ENCODE measurements around the gene APOA4. TPM values are rescaled to one million over a fixed set of nuclear protein-coding genes. Genes with fewer than 3 reads are reported as not detected.
"Not testable (repeated sequence)": the region's sequence is repeated elsewhere in the genome, so short reads cannot be mapped to it uniquely, and the experiment has no call there.

The APOA4 gene
- total RNA-seq, 1 experiment from 2014 or later: not detected

DNA sequence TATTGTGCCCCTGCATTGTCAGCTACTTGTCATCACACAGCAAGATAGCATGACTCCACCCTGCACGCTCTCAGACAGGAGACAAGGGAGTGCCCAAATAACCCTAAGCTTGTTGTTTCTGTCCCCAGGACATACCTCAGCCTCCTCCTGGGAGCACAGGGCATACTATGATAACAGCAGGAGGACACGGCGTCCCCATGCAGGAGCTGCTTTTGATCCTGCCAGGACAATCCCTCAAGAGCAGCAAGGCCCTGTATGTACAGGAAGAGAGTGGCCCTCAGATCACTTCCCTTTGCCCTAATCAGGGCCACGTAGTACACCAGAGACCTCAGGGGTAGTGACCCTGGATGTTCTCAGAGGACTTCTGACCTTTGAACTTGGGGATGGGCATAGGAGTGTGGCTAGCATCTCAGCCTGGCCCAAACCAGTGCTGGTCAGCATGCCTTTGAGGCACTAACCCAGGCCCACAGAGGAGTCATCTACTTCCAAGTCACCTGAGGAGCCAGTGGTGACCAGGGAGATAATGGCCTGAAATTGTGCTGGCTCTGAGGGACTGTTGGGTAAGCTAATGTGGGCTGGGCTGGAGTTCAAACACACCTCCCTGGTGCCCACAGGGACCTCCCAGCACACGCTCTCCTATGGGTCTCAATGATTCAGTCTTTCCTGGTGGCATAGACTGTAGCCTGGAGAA is 9.2 kb downstream of the APOA4 start:
- Histone ChIP-seq H3K4me1 (replicated peaks) (no peaks in the 10 kb centered on the region), H3K27ac (no peak overlapping the region), H3K36me3 (no peaks in the 10 kb centered on the region), H3K9me3 (replicated peaks) (no peaks in the 10 kb centered on the region), H3K27me3 (replicated peaks) (no peaks in the 10 kb centered on the region), H3K4me3 (no peak overlapping the region)
- DNase-seq (ENCODE audit: low read depth in 1 of 2, low spot score in 2 of 2): no peak

DNA sequence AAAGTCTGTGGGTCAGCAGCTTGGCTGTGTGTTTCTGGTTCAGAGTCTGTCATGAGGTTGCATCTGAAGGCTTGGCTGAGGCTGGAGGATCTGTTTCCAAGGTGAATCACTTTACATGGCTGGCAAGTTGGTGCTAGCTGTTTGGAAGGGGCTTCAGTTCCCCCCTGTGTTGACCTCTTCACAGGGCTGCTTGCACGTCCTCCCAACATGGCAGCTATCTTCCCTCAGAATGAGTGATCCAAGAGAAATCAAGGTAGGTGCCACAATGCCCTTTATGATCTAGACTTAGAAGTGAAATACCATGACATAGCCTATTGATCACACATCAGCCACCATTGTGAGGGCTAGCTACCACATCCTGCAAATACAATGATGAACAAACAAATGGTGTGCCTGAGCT is 9.9 kb downstream of the APOA4 start:
- no peak for DNase-seq (ENCODE audit: low read depth in 1 of 2, low spot score in 2 of 2)
- Histone ChIP-seq H3K4me1 (replicated peaks) (no peaks in the 10 kb centered on the region), H3K27me3 (replicated peaks) (no peaks in the 10 kb centered on the region), H3K4me3 (no peak overlapping the region), H3K36me3 (no peaks in the 10 kb centered on the region), H3K9me3 (replicated peaks) (no peaks in the 10 kb centered on the region), H3K27ac (no peak overlapping the region)

DNA sequence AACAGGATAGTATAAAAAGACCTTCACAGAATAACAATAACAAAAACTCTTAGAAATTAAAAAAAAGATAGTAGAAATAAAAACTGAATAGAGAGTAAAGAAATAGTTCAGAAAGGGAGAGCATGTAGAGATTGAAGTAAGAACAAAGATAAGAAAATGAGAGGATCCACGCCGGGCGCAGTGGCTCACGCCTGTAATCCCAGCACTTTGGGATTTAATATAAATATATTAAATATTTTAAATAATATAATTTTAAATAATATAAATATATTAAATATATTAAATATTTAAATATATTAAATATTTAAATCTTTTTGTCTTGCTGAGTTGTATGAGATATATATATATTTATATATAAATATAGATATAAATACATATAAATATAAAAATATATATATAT is 11.0 kb downstream of the APOA4 start:
- no peaks in the 10 kb centered on the region for H3K27me3 ChIP-seq (replicated peaks)
- H3K9me3 ChIP-seq (replicated peaks): no peaks in the 10 kb centered on the region
- no peak for DNase-seq (ENCODE audit: low read depth in 1 of 2, low spot score in 2 of 2)
- no peaks in the 10 kb centered on the region for H3K4me1 ChIP-seq (replicated peaks)
- H3K36me3 ChIP-seq: no peaks in the 10 kb centered on the region
- no peak overlapping the region for H3K27ac ChIP-seq
- no peak overlapping the region for H3K4me3 ChIP-seq

DNA sequence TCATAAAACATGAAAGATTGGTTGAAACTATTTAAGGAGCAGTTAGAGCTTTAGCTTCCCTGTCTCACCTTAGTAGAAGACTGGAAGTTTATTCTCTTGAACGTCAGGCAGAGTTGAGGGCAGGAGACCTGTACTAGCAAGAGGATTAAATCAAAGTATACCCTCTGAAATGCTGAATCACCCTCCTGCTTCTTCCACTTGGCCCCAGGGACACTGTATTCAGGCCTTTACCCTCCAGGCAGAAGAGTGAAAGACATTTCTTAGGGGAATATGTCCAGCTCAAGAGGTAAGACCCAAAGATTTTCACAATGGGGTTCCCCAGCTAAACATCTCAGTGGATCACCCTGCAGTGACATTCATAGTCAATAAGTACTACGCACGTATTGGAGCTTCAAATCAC is 11.9 kb downstream of the APOA4 start:
- no peak overlapping the region for H3K27ac ChIP-seq
- no peak overlapping the region for H3K4me3 ChIP-seq
- no peaks in the 10 kb centered on the region for H3K27me3 ChIP-seq (replicated peaks)
- no peaks in the 10 kb centered on the region for H3K36me3 ChIP-seq
- no peak for DNase-seq (ENCODE audit: low read depth in 1 of 2, low spot score in 2 of 2)
- no peaks in the 10 kb centered on the region for H3K4me1 ChIP-seq (replicated peaks)
- no peaks in the 10 kb centered on the region for H3K9me3 ChIP-seq (replicated peaks)

DNA sequence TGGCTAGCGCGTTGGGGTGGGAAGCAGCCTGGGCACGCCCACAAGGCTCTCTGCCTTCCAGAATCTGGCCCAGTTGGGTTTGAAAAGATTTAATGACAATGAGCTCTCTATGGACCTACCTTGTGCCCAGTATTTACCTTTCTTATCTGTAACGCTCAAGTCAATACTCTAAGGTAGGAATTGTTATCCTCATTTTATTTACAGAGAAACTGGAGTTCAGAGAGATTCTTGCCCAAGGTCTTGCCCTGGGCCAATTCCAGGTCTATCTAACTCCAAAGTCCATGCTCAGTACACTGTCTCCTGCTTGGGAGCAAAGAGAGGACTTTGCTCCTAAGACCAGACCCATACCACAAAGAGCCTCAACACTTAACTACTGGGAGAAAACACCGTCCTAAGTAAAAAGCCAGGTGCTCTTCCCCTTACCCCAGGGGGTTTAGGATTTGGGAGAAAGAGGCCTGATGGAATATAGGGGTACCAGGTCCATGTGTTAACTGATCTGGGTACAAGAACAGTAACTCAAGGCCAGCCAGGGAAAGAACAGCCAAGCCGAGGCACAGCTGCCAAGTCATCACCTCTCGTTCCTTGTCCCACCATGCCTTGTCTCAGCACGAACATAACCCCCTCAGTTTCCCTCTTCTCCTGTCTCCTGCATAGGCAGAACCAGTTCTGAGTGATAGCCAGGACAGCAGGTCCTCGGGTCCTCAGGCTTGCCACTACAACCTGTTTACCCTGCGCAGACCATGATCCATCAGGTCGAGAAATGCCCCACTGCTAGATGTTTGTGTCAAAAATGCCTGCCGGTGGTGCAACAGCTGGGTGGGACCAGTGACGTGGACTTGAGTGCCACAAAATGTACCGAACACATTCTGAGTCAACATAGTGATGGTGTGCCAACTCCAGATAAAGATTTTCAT is 14.6 kb downstream of the APOA4 start:
- no peaks in the 10 kb centered on the region for H3K4me1 ChIP-seq (replicated peaks)
- H3K27me3 ChIP-seq (replicated peaks): no peaks in the 10 kb centered on the region
- H3K36me3 ChIP-seq: no peaks in the 10 kb centered on the region
- no peak overlapping the region for H3K27ac ChIP-seq
- no peak for DNase-seq (ENCODE audit: low read depth in 1 of 2, low spot score in 2 of 2)
- no peak overlapping the region for H3K4me3 ChIP-seq
- no peaks in the 10 kb centered on the region for H3K9me3 ChIP-seq (replicated peaks)

DNA sequence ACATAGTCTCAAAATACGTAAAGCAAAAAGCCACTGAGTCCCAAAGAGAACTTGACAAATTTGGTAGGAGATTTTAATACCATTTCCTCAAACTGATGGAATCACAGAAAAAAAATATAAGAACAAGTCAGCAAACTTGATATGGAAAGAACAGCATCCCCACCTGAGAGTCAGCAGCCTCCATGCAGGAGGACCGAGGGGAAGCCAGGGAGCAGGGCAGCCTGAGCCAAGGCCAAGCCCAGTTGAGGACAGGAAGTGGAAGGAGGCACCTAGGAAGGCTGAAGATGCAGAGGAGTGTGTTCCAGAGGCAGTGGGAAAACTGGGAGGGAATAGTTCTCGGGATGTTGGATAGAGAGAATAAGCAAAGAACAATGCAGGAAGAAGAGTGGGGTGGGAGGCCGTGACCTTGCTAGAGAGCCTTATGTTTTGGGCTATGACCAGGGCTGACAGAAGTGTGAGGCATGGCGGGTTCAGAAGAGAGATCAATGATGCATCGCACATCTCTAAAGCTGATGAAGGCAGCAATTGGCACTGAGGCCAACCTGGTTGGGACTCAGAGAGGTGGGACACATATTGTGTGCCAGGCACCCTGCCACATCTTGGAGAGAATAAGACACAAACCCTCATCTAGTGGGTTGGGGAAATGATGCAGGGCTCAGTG is 15.4 kb downstream of the APOA4 start:
- Histone ChIP-seq H3K27ac (no peak overlapping the region), H3K9me3 (replicated peaks) (no peaks in the 10 kb centered on the region), H3K4me1 (replicated peaks) (no peaks in the 10 kb centered on the region), H3K4me3 (no peak overlapping the region), H3K36me3 (no peaks in the 10 kb centered on the region), H3K27me3 (replicated peaks) (no peaks in the 10 kb centered on the region)
- DNase-seq (ENCODE audit: low read depth in 1 of 2, low spot score in 2 of 2): no peak

DNA sequence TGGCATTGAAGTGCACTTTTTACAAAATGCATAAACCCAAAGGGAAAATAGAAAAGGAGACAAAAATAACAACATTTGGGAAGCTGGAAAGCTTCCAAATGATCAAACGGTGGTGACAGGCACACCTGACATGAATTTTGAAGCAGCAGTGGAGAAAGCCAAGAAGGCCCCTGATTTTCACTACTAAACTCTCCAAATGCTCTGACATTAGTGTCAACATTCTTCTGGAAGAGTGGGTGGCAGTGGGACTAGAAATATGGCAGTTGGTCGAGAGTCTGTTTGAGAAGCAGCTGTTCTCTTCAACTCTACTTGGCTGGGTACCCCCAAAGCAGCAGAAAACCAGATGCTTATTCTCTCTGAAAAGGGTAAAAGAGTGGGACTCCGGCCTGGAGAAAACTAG is 19.1 kb downstream of the APOA4 start:
- H3K4me3 ChIP-seq: no peak overlapping the region
- no peaks in the 10 kb centered on the region for H3K9me3 ChIP-seq (replicated peaks)
- H3K4me1 ChIP-seq (replicated peaks): no peaks in the 10 kb centered on the region
- DNase-seq (ENCODE audit: low read depth in 1 of 2, low spot score in 2 of 2): no peak
- no peaks in the 10 kb centered on the region for H3K36me3 ChIP-seq
- no peaks in the 10 kb centered on the region for H3K27me3 ChIP-seq (replicated peaks)
- H3K27ac ChIP-seq: no peak overlapping the region

DNA sequence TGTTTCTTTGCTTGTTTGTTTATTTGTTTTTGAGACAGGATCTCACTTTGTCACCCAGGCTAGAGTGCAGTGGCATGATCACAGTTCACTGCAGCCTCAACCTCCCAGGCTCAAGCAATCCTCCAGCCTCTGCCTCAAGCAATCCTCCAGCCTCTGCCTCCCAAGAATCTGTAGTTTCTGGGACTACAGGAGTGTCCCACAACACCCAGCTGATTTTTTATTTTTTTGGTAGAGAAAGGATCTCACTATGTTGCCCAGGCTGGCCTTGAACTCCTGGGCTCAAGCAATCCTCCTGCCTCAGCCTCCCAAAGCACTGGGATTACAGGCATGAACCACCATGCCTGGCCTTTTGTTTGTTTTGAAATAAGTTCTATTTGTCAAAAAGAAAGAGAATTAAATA is 21.4 kb downstream of the APOA4 start:
- not testable (repeated sequence) for H3K27ac ChIP-seq; DNase-seq (ENCODE audit: low read depth in 1 of 2, low spot score in 2 of 2); H3K4me3 ChIP-seq; H3K9me3 ChIP-seq (replicated peaks); H3K36me3 ChIP-seq; H3K27me3 ChIP-seq (replicated peaks); H3K4me1 ChIP-seq (replicated peaks)

DNA sequence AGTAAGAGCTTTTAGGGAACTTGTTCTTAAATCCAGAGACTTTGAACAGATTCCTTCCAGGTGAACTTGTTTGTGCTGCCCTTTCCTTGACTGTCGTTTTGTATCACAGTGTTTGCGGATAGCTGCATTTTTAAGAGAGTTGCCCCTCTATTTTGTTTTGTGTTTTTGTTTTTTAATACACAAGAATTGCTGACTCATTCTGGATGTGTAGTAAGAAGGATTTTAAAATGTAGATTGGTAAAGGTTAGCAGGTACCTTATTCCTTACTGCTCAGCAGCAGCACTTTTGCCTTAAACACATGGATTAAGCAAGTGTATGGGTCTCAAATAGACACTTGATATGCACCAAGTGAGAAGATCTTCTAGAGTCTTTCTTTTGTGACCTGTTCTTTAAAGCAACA is 22.5 kb downstream of the APOA4 start:
- H3K9me3 ChIP-seq (replicated peaks): no peaks in the 10 kb centered on the region
- H3K27ac ChIP-seq: no peak overlapping the region
- no peaks in the 10 kb centered on the region for H3K36me3 ChIP-seq
- no peak for DNase-seq (ENCODE audit: low read depth in 1 of 2, low spot score in 2 of 2)
- no peak overlapping the region for H3K4me3 ChIP-seq
- H3K4me1 ChIP-seq (replicated peaks): no peaks in the 10 kb centered on the region
- no peaks in the 10 kb centered on the region for H3K27me3 ChIP-seq (replicated peaks)

DNA sequence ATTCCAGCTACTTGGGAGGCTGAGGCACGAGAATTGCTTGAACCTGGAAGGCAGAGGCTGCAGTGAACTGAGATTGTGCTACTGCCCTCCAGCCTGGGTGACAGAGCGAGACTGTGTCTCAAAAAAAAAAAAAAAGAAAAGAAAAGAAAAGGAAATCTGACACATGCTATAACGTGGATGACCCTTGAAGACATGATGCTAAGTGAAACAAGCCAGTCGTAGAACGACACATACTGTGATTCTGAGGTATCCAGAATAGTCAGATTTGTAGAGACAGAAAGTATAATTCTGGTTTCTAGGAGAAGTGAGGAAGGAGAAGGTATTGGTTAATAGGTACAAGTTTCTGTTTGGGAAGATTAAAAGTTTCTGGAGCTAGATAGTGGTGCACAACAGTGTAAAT is 24.7 kb downstream of the APOA4 start:
- H3K4me1 ChIP-seq (replicated peaks): no peaks in the 10 kb centered on the region
- no peaks in the 10 kb centered on the region for H3K36me3 ChIP-seq
- no peaks in the 10 kb centered on the region for H3K27me3 ChIP-seq (replicated peaks)
- H3K9me3 ChIP-seq (replicated peaks): no peaks in the 10 kb centered on the region
- DNase-seq (ENCODE audit: low read depth in 1 of 2, low spot score in 2 of 2): no peak
- H3K4me3 ChIP-seq: no peak overlapping the region
- no peak overlapping the region for H3K27ac ChIP-seq

DNA sequence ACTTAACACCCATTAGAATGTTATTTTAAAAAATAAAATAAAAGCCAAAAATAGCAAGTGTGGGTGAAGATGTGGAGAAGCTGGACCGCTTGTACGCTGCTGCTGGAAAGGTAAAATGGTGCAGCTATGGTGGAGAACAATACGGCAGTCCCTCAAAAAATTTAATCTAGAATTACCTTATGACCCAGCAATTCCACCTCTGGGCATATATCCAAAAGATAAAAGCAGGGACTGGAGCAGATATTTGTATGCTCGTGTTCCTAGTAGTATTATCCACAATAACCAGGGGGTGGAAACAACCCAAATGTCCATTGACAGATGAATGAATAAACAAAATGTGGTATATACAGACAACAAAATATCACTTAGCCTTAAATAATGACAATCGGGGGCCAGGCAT is 25.3 kb downstream of the APOA4 start:
- Histone ChIP-seq H3K4me1 (replicated peaks) (no peaks in the 10 kb centered on the region), H3K9me3 (replicated peaks) (no peaks in the 10 kb centered on the region), H3K27ac (no peak overlapping the region), H3K27me3 (replicated peaks) (no peaks in the 10 kb centered on the region), H3K4me3 (no peak overlapping the region), H3K36me3 (no peaks in the 10 kb centered on the region)
- no peak for DNase-seq (ENCODE audit: low read depth in 1 of 2, low spot score in 2 of 2)

DNA sequence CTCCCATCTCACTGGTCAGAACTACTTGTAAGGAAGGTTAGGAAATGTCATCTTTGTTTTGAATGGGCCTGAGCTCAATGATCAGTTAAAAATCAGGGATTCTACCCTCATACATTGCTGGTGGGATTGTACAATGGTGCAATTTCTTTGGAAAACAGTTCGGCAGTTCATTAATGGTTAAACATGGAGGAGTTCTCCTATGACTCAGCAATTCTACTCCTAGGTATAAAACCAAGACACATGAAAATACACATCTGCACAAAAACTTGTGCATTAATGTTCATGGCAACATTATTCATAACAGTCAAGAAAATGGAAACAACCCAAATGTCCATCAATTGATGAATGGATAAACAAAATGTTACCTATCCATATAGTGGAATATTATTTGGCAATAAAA is 26.6 kb downstream of the APOA4 start:
- Histone ChIP-seq H3K9me3 (replicated peaks) (no peaks in the 10 kb centered on the region), H3K27me3 (replicated peaks) (no peaks in the 10 kb centered on the region), H3K4me1 (replicated peaks) (no peaks in the 10 kb centered on the region), H3K27ac (no peak overlapping the region), H3K4me3 (no peak overlapping the region), H3K36me3 (no peaks in the 10 kb centered on the region)
- no peak for DNase-seq (ENCODE audit: low read depth in 1 of 2, low spot score in 2 of 2)

DNA sequence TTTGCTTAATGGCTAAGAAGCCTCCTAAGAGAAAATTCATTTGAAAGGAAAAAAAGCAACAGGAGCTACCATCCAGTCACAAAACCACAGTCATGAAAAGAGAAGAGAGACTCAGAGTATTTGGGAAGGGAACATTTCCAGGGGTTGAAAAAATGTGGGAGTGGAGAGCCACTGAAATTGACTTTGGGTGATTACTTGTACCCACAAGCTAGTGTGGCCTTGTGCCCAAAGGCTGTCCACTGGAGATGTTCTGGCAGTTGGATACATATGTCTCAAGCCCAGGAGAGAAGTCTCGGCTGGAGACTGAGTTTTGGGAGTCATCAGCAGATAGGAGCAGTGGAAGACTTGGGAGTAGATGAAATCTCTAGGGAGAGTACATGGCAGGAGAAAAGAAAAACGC is 28.3 kb downstream of the APOA4 start:
- H3K9me3 ChIP-seq (replicated peaks): no peaks in the 10 kb centered on the region
- H3K36me3 ChIP-seq: no peaks in the 10 kb centered on the region
- DNase-seq (ENCODE audit: low read depth in 1 of 2, low spot score in 2 of 2): no peak
- H3K4me3 ChIP-seq: no peak overlapping the region
- no peak overlapping the region for H3K27ac ChIP-seq
- no peaks in the 10 kb centered on the region for H3K27me3 ChIP-seq (replicated peaks)
- H3K4me1 ChIP-seq (replicated peaks): no peaks in the 10 kb centered on the region

DNA sequence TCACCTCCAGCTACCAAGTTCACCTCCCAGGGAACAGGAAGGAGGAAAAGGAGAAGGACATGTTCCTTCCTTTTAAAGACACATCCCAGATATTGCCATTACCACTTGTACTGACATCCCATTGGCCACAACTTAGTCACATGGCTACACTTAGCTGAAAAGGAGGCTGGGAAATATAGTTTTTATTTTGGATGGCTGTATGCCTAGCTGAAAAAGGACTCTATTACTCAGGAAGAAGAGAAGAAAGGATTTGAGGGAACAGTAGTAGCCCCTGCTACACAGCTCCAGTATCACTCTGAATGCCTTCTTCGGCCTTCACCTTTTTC is 29.4 kb downstream of the APOA4 start:
- Histone ChIP-seq H3K27me3 (replicated peaks) (no peaks in the 10 kb centered on the region), H3K4me1 (replicated peaks) (no peaks in the 10 kb centered on the region), H3K4me3 (no peak overlapping the region), H3K36me3 (no peaks in the 10 kb centered on the region), H3K9me3 (replicated peaks) (no peaks in the 10 kb centered on the region), H3K27ac (no peak overlapping the region)
- DNase-seq (ENCODE audit: low read depth in 1 of 2, low spot score in 2 of 2): no peak
